ENCODE measurements around the gene FKBP5.
"Not testable (repeated sequence)": the region's sequence is repeated elsewhere in the genome, so short reads cannot be mapped to it uniquely, and the experiment has no call there.

FKBP5 gene

GRCh38 chr6:35544769-35545361 lies 143.8 kb downstream of the FKBP5 start:
- TF ChIP-seq, protein P1, sequence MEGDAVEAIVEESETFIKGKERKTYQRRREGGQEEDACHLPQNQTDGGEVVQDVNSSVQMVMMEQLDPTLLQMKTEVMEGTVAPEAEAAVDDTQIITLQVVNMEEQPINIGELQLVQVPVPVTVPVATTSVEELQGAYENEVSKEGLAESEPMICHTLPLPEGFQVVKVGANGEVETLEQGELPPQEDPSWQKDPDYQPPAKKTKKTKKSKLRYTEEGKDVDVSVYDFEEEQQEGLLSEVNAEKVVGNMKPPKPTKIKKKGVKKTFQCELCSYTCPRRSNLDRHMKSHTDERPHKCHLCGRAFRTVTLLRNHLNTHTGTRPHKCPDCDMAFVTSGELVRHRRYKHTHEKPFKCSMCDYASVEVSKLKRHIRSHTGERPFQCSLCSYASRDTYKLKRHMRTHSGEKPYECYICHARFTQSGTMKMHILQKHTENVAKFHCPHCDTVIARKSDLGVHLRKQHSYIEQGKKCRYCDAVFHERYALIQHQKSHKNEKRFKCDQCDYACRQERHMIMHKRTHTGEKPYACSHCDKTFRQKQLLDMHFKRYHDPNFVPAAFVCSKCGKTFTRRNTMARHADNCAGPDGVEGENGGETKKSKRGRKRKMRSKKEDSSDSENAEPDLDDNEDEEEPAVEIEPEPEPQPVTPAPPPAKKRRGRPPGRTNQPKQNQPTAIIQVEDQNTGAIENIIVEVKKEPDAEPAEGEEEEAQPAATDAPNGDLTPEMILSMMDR (conservative IDR thresholded peaks at IDR 0.05; ENCODE audit: low read depth, low read length) = no peak
- no peak for DNase-seq (ENCODE audit: low read depth)
- no peak overlapping the region for H3K4me3 ChIP-seq (ENCODE audit: low read depth, low read length)

DNA sequence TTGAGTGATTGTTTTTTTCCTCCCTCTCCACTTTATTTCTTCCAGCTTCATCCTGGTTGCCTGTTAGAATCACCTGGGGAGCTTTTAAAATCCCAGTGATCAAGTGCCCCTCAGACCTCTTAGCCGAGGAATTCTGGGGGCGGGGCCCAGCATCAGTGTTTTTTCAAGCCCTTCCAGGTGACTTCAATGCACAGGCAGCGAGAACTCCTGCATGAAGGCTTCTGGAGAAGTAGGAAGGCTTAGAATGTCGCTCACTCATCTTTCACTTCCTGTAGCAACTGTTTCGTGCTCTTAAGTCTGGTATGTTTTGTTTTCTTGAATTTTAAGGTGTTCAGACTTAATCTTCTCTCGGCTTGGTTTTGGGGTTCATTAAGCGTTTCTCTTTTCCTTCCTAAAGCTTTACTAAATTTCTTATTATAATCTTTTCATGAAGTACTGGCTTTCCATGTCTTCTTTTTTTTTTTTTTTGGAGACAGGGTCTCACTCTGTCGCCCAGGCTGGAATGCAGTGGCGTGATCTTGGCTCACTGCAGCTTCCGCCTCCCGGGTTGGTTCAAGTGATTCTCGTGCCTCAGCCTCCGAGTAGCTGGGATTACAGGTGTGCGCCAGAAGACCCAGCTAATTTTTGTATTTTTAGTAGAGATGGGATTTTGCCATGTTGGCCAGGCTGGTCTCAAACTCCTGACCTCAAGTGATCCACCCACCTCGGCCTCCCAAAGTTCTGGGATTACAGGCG lies 145.1 kb downstream of the FKBP5 start:
- TF ChIP-seq, protein P1 (conservative IDR thresholded peaks at IDR 0.05; ENCODE audit: low read depth, low read length) = no peak

GRCh38 chr6:35541836-35542235 lies 146.9 kb downstream of the FKBP5 start:
- no peak overlapping the region for H3K4me3 ChIP-seq (ENCODE audit: low read depth, low read length)
- DNase-seq (ENCODE audit: low read depth) = no peak
- TF ChIP-seq, protein P1 (conservative IDR thresholded peaks at IDR 0.05; ENCODE audit: low read depth, low read length) = no peak

More for the DNA sequence above, 145.1 kb downstream of the FKBP5 start:
- DNase-seq (ENCODE audit: low read depth) = peak; percentile 28
- no peak overlapping the region for H3K4me3 ChIP-seq (ENCODE audit: low read depth, low read length)

- DNase-seq (ENCODE audit: low read depth) = no peak
- TF ChIP-seq, protein P1 (conservative IDR thresholded peaks at IDR 0.05; ENCODE audit: low read depth, low read length) = no peak
- H3K4me3 ChIP-seq (ENCODE audit: low read depth, low read length) = no peak overlapping the region
Observed at GRCh38 chr6:35539223-35539622, 149.5 kb downstream of the FKBP5 start.

DNA sequence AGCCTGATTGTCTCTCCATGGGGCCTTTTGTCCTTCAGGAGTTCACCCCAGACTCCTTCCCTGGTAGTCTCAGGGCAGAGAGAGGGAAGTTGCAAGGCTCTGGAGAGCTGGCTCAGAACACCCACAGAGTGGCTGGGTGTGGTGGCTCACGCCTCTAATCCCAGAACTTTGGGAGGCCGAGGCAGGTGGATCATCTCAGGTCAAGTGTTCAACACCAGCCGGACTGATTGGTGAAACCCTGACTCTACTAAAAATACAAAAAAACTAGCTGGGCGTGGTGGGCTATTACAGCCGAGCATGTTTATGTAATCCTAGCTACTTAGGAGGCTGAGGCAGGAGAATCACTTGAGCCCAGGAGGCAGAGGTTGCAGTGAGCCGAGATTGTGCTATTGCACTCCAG lies 152.9 kb downstream of the FKBP5 start:
- DNase-seq (ENCODE audit: low read depth); H3K4me3 ChIP-seq (ENCODE audit: low read depth, low read length): not testable (repeated sequence)

GRCh38 chr6:35534407-35535170 lies 154.1 kb downstream of the FKBP5 start:
- TF ChIP-seq, protein P1 (conservative IDR thresholded peaks at IDR 0.05; ENCODE audit: low read depth, low read length) = no peak
- H3K4me3 ChIP-seq (ENCODE audit: low read depth, low read length) = no peak overlapping the region
- DNase-seq (ENCODE audit: low read depth) = peak; percentile 34

- H3K4me3 ChIP-seq (ENCODE audit: low read depth, low read length) = no peak overlapping the region
- TF ChIP-seq, protein P1 (conservative IDR thresholded peaks at IDR 0.05; ENCODE audit: low read depth, low read length) = no peak
- DNase-seq (ENCODE audit: low read depth) = no peak
Observed at GRCh38 chr6:35533981-35534380, 154.7 kb downstream of the FKBP5 start.
